Activated T-cell treated with anti-CD3 and anti-CD28 coated beads, Interleukin-2, amount 50 U/mL, for 1 hour (primary cell): Measurements from ENCODE around the gene AP2S1.

Source experiments
- DNase-seq: peaks from one replicate; pipeline ENCODE4 v3.0.0-alpha.2; 2020

AP2S1 gene

DNA sequence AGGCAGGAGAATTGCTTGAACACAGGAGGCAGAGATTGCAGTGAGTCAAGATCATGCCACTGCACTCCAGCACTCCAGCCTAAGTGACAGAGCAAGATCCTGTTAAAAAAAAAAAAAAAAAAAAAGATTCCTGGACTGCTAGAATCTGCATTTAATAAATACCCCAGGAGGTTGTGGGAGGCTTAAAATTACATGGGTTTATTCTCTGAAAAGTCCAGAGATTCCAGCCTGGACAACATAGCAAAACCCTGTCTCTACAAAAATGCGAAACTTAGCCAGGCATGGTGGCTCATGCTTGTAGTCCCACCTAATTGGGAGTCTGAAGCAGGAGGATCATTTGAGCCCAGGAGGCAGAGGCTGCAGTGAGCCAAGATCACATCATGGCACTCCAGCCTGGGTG, 52.8 kb downstream of the AP2S1 start:
- DNase-seq: no peak

- DNase-seq: no peak
Observed at GRCh38 chr19:46791944-46792343, 58.7 kb downstream of the AP2S1 start.

DNA sequence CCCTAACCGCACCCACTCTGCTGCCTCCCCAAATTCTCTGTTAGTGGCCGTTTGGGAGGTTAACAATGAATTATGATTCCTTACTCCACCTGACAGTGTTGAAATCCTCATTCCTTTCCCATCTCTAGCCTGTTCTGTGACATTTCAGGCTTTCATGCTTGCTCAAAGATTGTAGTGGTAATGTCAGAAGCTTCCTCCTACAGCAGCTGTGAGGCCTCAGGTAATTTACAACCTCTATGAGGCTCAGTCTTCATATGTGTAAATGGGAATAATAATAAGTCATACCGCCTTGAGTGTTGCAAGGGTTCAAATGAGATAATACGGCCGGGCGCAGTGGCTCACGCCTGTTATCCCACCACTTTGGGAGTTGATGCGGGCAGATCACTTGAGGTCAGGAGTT, 61.3 kb downstream of the AP2S1 start:
- DNase-seq: no peak

- no peak for DNase-seq
Observed at GRCh38 chr19:46788968-46789338, 61.7 kb downstream of the AP2S1 start.

GRCh38 chr19:46788262-46788967, 62.2 kb downstream of the AP2S1 start, which contains the start of gene SLC1A5:
Gene SLC1A5, minus strand, starts transcription at chr19:46788594. Its CDS starts 629 bp downstream, at chr19:46787965.
- DNase-seq: peak; percentile 95
